Mesendoderm (in vitro differentiated cells): ENCODE measurements around the gene ALDOA.

Experiments
- DNase-seq: peaks from one replicate; pipeline ENCODE4 v3.0.0; 2013
- H2AK5ac ChIP-seq: 2 replicates; pipeline ENCODE4 v1.6.1; 2013; ENCODE audit warnings: low read length, inconsistent platforms
- H2BK120ac ChIP-seq: 2 replicates; pipeline ENCODE4 v1.6.1; 2013; ENCODE audit warnings: low read depth, mild to moderate bottlenecking, low read length, moderate library complexity, mixed read lengths
- H2BK15ac ChIP-seq: replicated peaks from 2 replicates; pipeline ENCODE4 v1.6.1; 2013; ENCODE audit warnings: low read depth, mild to moderate bottlenecking, moderate library complexity
- H2BK5ac ChIP-seq: 2 replicates; pipeline ENCODE4 v1.6.1; 2013; ENCODE audit warnings: low read length, inconsistent platforms
- H3K18ac ChIP-seq: 2 replicates; pipeline ENCODE4 v1.6.1; 2013; ENCODE audit warnings: mild to moderate bottlenecking, low read length, mixed read lengths
- H3K23ac ChIP-seq: one replicate; pipeline ENCODE4 v1.6.1; 2013; ENCODE audit warnings: low read length
- H3K27ac ChIP-seq: 2 replicates; pipeline ENCODE4 v1.5.1; 2013; ENCODE audit warnings: low read depth, mild to moderate bottlenecking, inconsistent platforms, low read length, moderate library complexity
- H3K27me3 ChIP-seq: 2 replicates; pipeline ENCODE4 v1.6.1; 2013; ENCODE audit warnings: low read length, control low read depth, mild to moderate bottlenecking, inconsistent platforms; ENCODE audit not compliant: insufficient read depth, poor library complexity
- H3K36me3 ChIP-seq: 2 replicates; pipeline ENCODE4 v1.6.1; 2013; ENCODE audit warnings: low read length, inconsistent platforms; ENCODE audit not compliant: control insufficient read depth, insufficient read depth
- H3K4ac ChIP-seq: one replicate; pipeline ENCODE4 v1.6.1; 2013; ENCODE audit warnings: low read depth, mild to moderate bottlenecking, low read length, moderate library complexity
- H3K4me1 ChIP-seq: 2 replicates; pipeline ENCODE4 v1.6.1; 2013; ENCODE audit warnings: low read depth, low read length, inconsistent platforms; ENCODE audit not compliant: control insufficient read depth
- H3K4me2 ChIP-seq: 2 replicates; pipeline ENCODE4 v1.6.1; 2013; ENCODE audit warnings: low read length
- H3K4me3 ChIP-seq: 2 replicates; pipeline ENCODE4 v1.5.1; 2013; ENCODE audit warnings: mild to moderate bottlenecking, low read length
- H3K56ac ChIP-seq: one replicate; pipeline ENCODE4 v1.6.1; 2013; ENCODE audit warnings: low read length
- H3K79me1 ChIP-seq: 2 replicates; pipeline ENCODE4 v1.6.1; 2013; ENCODE audit warnings: low read length, inconsistent platforms
- H3K79me2 ChIP-seq: 2 replicates; pipeline ENCODE4 v1.6.1; 2013; ENCODE audit warnings: mild to moderate bottlenecking, low read length; ENCODE audit not compliant: control insufficient read depth, insufficient read depth
- H3K9ac ChIP-seq: 2 replicates; pipeline ENCODE4 v1.6.1; 2013; ENCODE audit warnings: low read length, inconsistent platforms
- H4K5ac ChIP-seq: one replicate; pipeline ENCODE4 v1.6.1; 2013; ENCODE audit warnings: low read length
- H4K8ac ChIP-seq: one replicate; pipeline ENCODE4 v1.6.1; 2013; ENCODE audit warnings: low read depth, mild to moderate bottlenecking, control low read depth, low read length, moderate library complexity
- WGBS: extraction: QIAGEN DNeasy Blood & Tissue Kit; methylation state at CpG from one replicate; pipeline ENCODE4 v1.1.7; 2013; ENCODE audit warnings: low lambda C conversion rate, missing lambda C conversion rate; ENCODE audit not compliant: insufficient coverage; ENCODE audit errors: extremely low coverage; 5-methylcytosine and 5-hydroxymethylcytosine counted together

Gene ALDOA

GRCh38 chr16:30046588-30046987 is 19.0 kb upstream of the ALDOA start:
- H4K5ac ChIP-seq, result no peak overlapping the region
- no peak overlapping the region for H4K8ac ChIP-seq
- no peak overlapping the region for H3K9ac ChIP-seq
- no peak overlapping the region for H2BK15ac ChIP-seq
- no peaks in the 10 kb centered on the region for H3K36me3 ChIP-seq
- H3K27me3 ChIP-seq, result no peaks in the 10 kb centered on the region
- no peak overlapping the region for H2AK5ac ChIP-seq
- WGBS, result no CpG with 5 or more reads among the region's 1 CpG
- no peak overlapping the region for H3K4me3 ChIP-seq
- H3K4ac ChIP-seq, result no peak overlapping the region
- no peaks in the 10 kb centered on the region for H3K79me1 ChIP-seq
- no peaks in the 10 kb centered on the region for H3K79me2 ChIP-seq
- no peak overlapping the region for H3K56ac ChIP-seq
- H2BK5ac ChIP-seq, result no peak overlapping the region
- no peak overlapping the region for H2BK120ac ChIP-seq
- H3K4me1 ChIP-seq, result no peaks in the 10 kb centered on the region
- no peak overlapping the region for H3K27ac ChIP-seq
- H3K4me2 ChIP-seq, result no peak overlapping the region
- no peak overlapping the region for H3K18ac ChIP-seq
- no peak overlapping the region for H3K23ac ChIP-seq
- DNase-seq, result no peak

DNA sequence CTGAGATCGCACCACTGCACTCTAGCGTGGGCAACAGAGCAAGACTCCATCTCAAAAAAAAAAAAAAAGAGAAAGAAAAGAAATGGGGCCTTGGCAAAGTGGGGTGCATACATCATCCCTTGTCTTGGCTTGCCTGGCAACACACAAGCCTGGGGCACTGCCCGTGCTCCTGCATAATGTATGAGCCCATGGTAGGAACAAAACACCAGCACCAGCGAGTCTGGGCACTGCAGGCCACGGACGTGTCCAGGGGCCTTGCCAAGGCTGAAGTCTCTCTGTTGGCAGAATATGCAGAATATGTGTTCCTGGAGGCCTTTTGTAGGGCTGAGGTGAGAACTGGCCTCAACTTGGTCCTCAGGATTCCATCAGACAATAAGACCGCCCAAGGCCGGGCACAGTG is 15.7 kb upstream of the ALDOA start:
- Histone ChIP-seq H3K27ac (no peak overlapping the region), H2AK5ac (no peak overlapping the region), H3K4me3 (no peak overlapping the region), H2BK5ac (no peak overlapping the region), H2BK15ac (no peak overlapping the region), H3K4me1 (no peaks in the 10 kb centered on the region), H2BK120ac (no peak overlapping the region), H3K23ac (no peak overlapping the region), H3K79me1 (no peaks in the 10 kb centered on the region), H4K5ac (no peak overlapping the region), H3K18ac (no peak overlapping the region), H3K27me3 (no peaks in the 10 kb centered on the region), H4K8ac (no peak overlapping the region), H3K4me2 (no peak overlapping the region), H3K4ac (no peak overlapping the region), H3K56ac (no peak overlapping the region), H3K79me2 (no peaks in the 10 kb centered on the region), H3K9ac (no peak overlapping the region), H3K36me3 (no peaks in the 10 kb centered on the region)
- no CpG with 5 or more reads among the region's 8 CpGs for WGBS
- no peak for DNase-seq

GRCh38 chr16:30051518-30051917 is 14.0 kb upstream of the ALDOA start:
- Histone ChIP-seq H3K23ac (no peak overlapping the region), H3K4me3 (no peak overlapping the region), H3K56ac (peak overlapping the region; percentile 25), H2BK120ac (no peak overlapping the region), H2BK15ac (no peak overlapping the region), H3K18ac (no peak overlapping the region), H3K9ac (no peak overlapping the region), H2AK5ac (no peak overlapping the region), H2BK5ac (no peak overlapping the region), H3K4me2 (no peak overlapping the region), H3K4me1 (no peaks in the 10 kb centered on the region), H3K27me3 (no peaks in the 10 kb centered on the region), H3K4ac (no peak overlapping the region), H3K79me1 (no peaks in the 10 kb centered on the region), H3K36me3 (no peaks in the 10 kb centered on the region), H4K8ac (no peak overlapping the region), H3K27ac (no peak overlapping the region), H4K5ac (no peak overlapping the region), H3K79me2 (no peaks in the 10 kb centered on the region)
- peak; percentile 86 for DNase-seq
- no CpG with 5 or more reads among the region's 3 CpGs for WGBS

DNA sequence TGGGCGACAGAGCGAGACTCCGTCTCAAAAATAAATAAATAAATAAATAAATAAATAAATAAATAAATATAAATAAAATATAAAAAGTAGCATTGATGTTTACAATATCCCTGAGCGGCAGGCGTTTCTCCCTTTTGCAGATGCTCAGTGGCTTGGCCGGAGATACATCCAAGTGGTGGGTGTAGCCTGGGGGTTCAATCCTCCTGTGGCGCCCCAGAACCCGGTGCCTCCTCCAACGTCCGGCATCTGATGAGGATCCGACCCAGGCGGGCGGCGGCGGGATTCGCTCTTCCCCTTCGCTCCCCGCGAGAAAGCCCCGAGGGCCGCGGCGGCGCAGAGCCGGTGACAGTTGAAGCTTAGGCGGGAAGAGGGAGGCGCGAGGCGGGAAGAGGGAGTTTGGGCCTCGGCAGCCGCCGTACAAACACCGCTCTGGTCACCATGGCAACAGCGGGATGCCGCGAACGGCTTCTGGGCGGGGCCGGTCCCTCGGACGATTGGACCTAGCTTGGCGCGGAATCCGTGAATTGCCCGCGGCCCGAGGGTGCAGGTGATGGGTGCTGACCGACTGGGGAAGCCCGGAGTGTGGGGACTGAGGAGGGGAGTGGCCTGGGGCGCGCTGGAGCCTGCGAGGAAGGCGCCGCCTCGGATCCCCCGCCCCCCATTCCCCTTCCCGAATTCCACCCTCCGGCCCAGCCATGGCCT is 12.7 kb upstream of the ALDOA start:
- no peak overlapping the region for H2AK5ac ChIP-seq
- H3K27me3 ChIP-seq, result no peaks in the 10 kb centered on the region
- no peak overlapping the region for H3K23ac ChIP-seq
- peak; percentile 94 for DNase-seq
- H3K79me2 ChIP-seq, result no peaks in the 10 kb centered on the region
- peak overlapping the region; percentile 89 for H2BK120ac ChIP-seq
- peak overlapping the region; percentile 65 for H3K9ac ChIP-seq
- H4K5ac ChIP-seq, result no peak overlapping the region
- H4K8ac ChIP-seq, result no peak overlapping the region
- H3K4me2 ChIP-seq, result peak overlapping the region; percentile 59
- no peak overlapping the region for H2BK15ac ChIP-seq
- H3K36me3 ChIP-seq, result no peaks in the 10 kb centered on the region
- H3K4me3 ChIP-seq, result peak overlapping the region; percentile 55
- peak overlapping the region; percentile 85 for H3K56ac ChIP-seq
- no peaks in the 10 kb centered on the region for H3K79me1 ChIP-seq
- H3K27ac ChIP-seq, result no peak overlapping the region
- H3K18ac ChIP-seq, result peak overlapping the region; percentile 54
- H2BK5ac ChIP-seq, result no peak overlapping the region
- no peak overlapping the region for H3K4ac ChIP-seq
- no peaks in the 10 kb centered on the region for H3K4me1 ChIP-seq
- no CpG with 5 or more reads among the region's 58 CpGs for WGBS

DNA sequence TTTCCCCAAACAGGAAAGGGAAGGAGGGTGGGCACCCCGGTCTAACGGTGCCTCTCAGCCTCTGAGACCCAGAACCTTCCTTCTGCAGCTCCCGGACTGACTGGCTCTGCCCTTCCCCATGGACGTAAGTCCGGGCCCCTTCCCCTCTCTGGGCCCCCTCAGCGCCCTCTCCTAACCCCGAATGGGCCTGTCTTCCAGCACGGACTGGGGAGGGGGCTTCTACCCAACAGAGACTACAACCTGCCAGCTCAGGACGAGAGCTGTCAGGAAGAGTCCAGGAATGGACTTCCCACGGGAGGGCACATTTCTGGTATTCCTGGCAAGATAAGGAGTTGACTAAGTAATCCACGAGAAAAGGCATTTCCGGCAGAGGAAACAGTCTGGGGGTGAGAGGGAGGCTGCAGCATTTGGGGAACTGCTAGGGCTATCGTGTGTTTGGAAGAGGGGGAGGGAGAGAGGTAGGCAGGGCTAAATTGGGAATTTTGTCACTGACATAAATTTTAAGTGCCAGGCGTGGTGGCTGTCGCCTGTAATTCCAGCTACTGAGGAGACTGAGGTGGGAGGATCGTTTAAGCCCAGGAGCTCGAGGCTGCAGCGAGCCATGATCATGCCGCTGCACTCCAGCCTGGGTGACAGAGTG is 12.1 kb upstream of the ALDOA start:
- Histone ChIP-seq H3K4me2 (peak overlapping the region; percentile 59), H4K5ac (no peak overlapping the region), H3K4me3 (peak overlapping the region; percentile 55), H2BK5ac (no peak overlapping the region), H2BK120ac (no peak overlapping the region), H4K8ac (no peak overlapping the region), H3K27me3 (no peaks in the 10 kb centered on the region), H3K79me2 (no peaks in the 10 kb centered on the region), H3K79me1 (no peaks in the 10 kb centered on the region), H2AK5ac (no peak overlapping the region), H3K36me3 (no peaks in the 10 kb centered on the region), H3K56ac (peak overlapping the region; percentile 85), H3K4me1 (no peaks in the 10 kb centered on the region), H3K23ac (no peak overlapping the region), H3K9ac (peak overlapping the region; percentile 60), H3K27ac (no peak overlapping the region), H2BK15ac (no peak overlapping the region), H3K4ac (no peak overlapping the region), H3K18ac (no peak overlapping the region)
- no CpG with 5 or more reads among the region's 19 CpGs for WGBS
- DNase-seq, result peak; percentile 86
